ENCODE measurements around the gene ADAP1. TPM values are rescaled to one million over a fixed set of nuclear protein-coding genes. Genes with fewer than 3 reads are reported as not detected.

ADAP1 gene
- total and polyA plus RNA-seq, 11 donors: 3.1 to 16.5 (median 12.0) TPM

- ATAC-seq: peak in 1 of 4 donors; percentile 31
- no peak for TF ChIP-seq POLR2A (IDR thresholded peaks at IDR 0.05)
- no peak for TF ChIP-seq CTCF (IDR thresholded peaks at IDR 0.05)
- Histone ChIP-seq H3K27ac (no peak overlapping the region), H3K36me3 (no peaks in the 10 kb centered on the region), H3K27me3 (no peaks in the 10 kb centered on the region), H3K4me3 (no peak overlapping the region), H3K4me1 (peaks cover 0 to 5% (median 0%) of the 10 kb centered on the region in 12 donors), H3K9me3 (peaks cover 0 to under 1% (median 0%) of the 10 kb centered on the region in 12 donors)
- 82 to 86% (median 84%) methylated on average over 33 to 46 of the region's 46 CpGs for WGBS, 4 donors
- peak in 3 of 5 donors; percentile 14 to 59 (median 15) for DNase-seq
- intact Hi-C loops (cut with DNase I): no loop called here
These were observed 19.2 kb downstream of the ADAP1 start for GRCh38 chr7:935164-935873.

GRCh38 chr7:934469-935163 lies 19.9 kb downstream of the ADAP1 start:
- intact Hi-C loops (cut with DNase I): no loop called here
- H3K9me3 ChIP-seq: no peaks in the 10 kb centered on the region
- no peaks in the 10 kb centered on the region for H3K36me3 ChIP-seq
- no peak overlapping the region for H3K4me3 ChIP-seq
- 81 to 91% (median 86%) methylated on average over 24 to 34 of the region's 34 CpGs for WGBS, 4 donors
- H3K27me3 ChIP-seq: no peaks in the 10 kb centered on the region
- H3K27ac ChIP-seq: no peak overlapping the region
- peak in 1 of 4 donors; percentile 19 for ATAC-seq
- TF ChIP-seq POLR2A (IDR thresholded peaks at IDR 0.05) (no peak), CTCF (IDR thresholded peaks at IDR 0.05) (no peak)
- peak in 3 of 5 donors; percentile 11 to 21 (median 16) for DNase-seq
- peaks cover 0 to 5% (median 0%) of the 10 kb centered on the region in 12 donors for H3K4me1 ChIP-seq

- 88 to 96% (median 95%) methylated on average over 11 of the region's 11 CpGs for WGBS, 4 donors
- intact Hi-C loops (cut with DNase I): no loop called here
- no peak overlapping the region for H3K4me3 ChIP-seq
- TF ChIP-seq CTCF (IDR thresholded peaks at IDR 0.05): no peak
- TF ChIP-seq POLR2A (IDR thresholded peaks at IDR 0.05): no peak
- no peak overlapping the region for H3K27ac ChIP-seq
- DNase-seq (peak in 3 of 5 donors; percentile 4 to 51 (median 14)), ATAC-seq (no peak)
- H3K4me1 ChIP-seq: peaks cover 0 to 23% (median 0%) of the 10 kb centered on the region in 12 donors
- no peaks in the 10 kb centered on the region for H3K27me3 ChIP-seq
- H3K9me3 ChIP-seq: no peaks in the 10 kb centered on the region
- H3K36me3 ChIP-seq: no peaks in the 10 kb centered on the region
These were observed 21.9 kb downstream of the ADAP1 start for GRCh38 chr7:932651-932975.

- no peak for ATAC-seq
- Histone ChIP-seq H3K27ac (no peak overlapping the region), H3K9me3 (no peaks in the 10 kb centered on the region), H3K4me1 (peaks cover 0 to 24% (median 0%) of the 10 kb centered on the region in 12 donors), H3K27me3 (no peaks in the 10 kb centered on the region), H3K4me3 (no peak overlapping the region), H3K36me3 (no peaks in the 10 kb centered on the region)
- WGBS, 4 donors: 90 to 91% (median 91%) methylated on average over 17 to 21 of the region's 21 CpGs
- DNase-seq: peak in 3 of 5 donors; percentile 11 to 31 (median 15)
- intact Hi-C loops (cut with DNase I): no loop called here
- TF ChIP-seq POLR2A (IDR thresholded peaks at IDR 0.05) (no peak), CTCF (IDR thresholded peaks at IDR 0.05) (no peak)
These were observed 22.4 kb downstream of the ADAP1 start for GRCh38 chr7:931871-932650.

Data from heart left ventricle (tissue), 16 donors.